GM12891 (cell line): Measurements from ENCODE around the gene LRMDA.

Source experiments
- POLR2A ChIP-seq: IDR thresholded peaks from 2 replicates; pipeline ENCODE4 v1.6.1; 2011; ENCODE audit warnings: low read depth, low read length, control low read depth
- POLR2AphosphoS5 ChIP-seq: IDR thresholded peaks from 2 replicates; pipeline ENCODE4 v1.6.1; 2011; ENCODE audit warnings: low read depth, low read length, control low read depth
- SPI1 ChIP-seq: IDR thresholded peaks from 2 replicates; pipeline ENCODE4 v1.6.1; 2011; ENCODE audit warnings: low read depth, low read length, control low read depth

DNA sequence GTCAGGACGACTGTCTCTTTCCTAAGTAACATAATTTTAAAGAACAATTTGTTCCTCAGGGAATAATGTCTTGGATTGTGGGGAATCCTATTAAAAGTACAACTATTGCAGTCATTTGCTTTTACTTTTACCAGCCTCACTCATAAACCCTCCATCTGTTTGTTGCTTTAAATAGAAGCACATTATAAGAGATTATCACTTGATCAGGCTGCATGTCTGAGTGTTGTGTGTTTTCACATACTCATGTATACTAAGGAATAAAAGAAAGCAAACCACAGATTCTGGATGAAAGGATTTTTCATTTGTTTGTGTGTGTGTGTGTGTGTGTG is 1128.4 kb downstream of the LRMDA start:
- TF ChIP-seq SPI1 (no peak), POLR2A (no peak), POLR2AphosphoS5 (no peak)
